ENCODE results near the gene FIS1. TPM values are rescaled to one million over a fixed set of nuclear protein-coding genes. Genes with fewer than 3 reads are reported as not detected.
"Not testable (repeated sequence)": the region's sequence is repeated elsewhere in the genome, so short reads cannot be mapped to it uniquely, and the experiment has no call there.

The FIS1 gene
- total RNA-seq, 1 donor from 2014 or later: 142 TPM

GRCh38 chr7:101200504-101200861 is 44.4 kb downstream of the FIS1 start:
- Mint-ChIP-seq H3K27ac (ENCODE audit: unreplicated experiment) (no peak overlapping the region), H3K4me3 (ENCODE audit: unreplicated experiment) (no peak overlapping the region)
- TF ChIP-seq, protein P1, sequence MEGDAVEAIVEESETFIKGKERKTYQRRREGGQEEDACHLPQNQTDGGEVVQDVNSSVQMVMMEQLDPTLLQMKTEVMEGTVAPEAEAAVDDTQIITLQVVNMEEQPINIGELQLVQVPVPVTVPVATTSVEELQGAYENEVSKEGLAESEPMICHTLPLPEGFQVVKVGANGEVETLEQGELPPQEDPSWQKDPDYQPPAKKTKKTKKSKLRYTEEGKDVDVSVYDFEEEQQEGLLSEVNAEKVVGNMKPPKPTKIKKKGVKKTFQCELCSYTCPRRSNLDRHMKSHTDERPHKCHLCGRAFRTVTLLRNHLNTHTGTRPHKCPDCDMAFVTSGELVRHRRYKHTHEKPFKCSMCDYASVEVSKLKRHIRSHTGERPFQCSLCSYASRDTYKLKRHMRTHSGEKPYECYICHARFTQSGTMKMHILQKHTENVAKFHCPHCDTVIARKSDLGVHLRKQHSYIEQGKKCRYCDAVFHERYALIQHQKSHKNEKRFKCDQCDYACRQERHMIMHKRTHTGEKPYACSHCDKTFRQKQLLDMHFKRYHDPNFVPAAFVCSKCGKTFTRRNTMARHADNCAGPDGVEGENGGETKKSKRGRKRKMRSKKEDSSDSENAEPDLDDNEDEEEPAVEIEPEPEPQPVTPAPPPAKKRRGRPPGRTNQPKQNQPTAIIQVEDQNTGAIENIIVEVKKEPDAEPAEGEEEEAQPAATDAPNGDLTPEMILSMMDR (IDR thresholded peaks at IDR 0.05): no peak

DNA sequence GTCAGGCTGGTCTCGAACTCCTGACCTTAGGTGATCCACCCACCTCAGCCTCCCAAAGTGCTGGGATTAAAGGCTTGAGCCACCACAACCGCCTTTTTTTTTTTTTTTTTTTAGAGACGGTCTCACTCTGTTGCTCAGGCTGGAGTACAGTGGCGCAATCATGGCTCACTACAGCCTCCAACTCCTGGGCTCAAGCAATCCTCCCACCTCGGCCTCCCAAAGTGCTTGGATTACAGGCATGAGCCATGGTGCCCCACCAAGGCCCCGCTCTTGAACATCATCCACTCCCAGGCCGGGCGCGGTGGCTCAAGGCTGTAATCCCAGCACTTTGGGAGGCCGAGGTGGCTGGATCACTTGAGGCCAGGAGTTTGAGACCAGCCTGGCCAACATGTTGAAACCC is 45.4 kb downstream of the FIS1 start:
- H3K4me1 Mint-ChIP-seq (ENCODE audit: unreplicated experiment); H3K4me3 Mint-ChIP-seq (ENCODE audit: unreplicated experiment); DNase-seq (ENCODE audit: extremely low spot score, unreplicated experiment); H3K27ac Mint-ChIP-seq (ENCODE audit: unreplicated experiment); H3K36me3 Mint-ChIP-seq (ENCODE audit: unreplicated experiment); H3K9me3 Mint-ChIP-seq (ENCODE audit: unreplicated experiment): not testable (repeated sequence)
- peaks cover 16% of the 10 kb centered on the region for H3K27me3 Mint-ChIP-seq (ENCODE audit: unreplicated experiment)

More at GRCh38 chr7:101200504-101200861, 44.4 kb downstream of the FIS1 start:
- Mint-ChIP-seq H3K9me3 (ENCODE audit: unreplicated experiment) (no peaks in the 10 kb centered on the region), H3K36me3 (ENCODE audit: unreplicated experiment) (no peaks in the 10 kb centered on the region), H3K27me3 (ENCODE audit: unreplicated experiment) (peaks cover 13% of the 10 kb centered on the region), H3K4me1 (ENCODE audit: unreplicated experiment) (peaks cover 3% of the 10 kb centered on the region)
- no peak for DNase-seq (ENCODE audit: extremely low spot score, unreplicated experiment)

GRCh38 chr7:101198476-101198875 is 46.4 kb downstream of the FIS1 start:
- TF ChIP-seq, protein P1 (IDR thresholded peaks at IDR 0.05): no peak
- Mint-ChIP-seq H3K27ac (ENCODE audit: unreplicated experiment) (no peak overlapping the region), H3K4me3 (ENCODE audit: unreplicated experiment) (no peak overlapping the region), H3K36me3 (ENCODE audit: unreplicated experiment) (no peaks in the 10 kb centered on the region), H3K4me1 (ENCODE audit: unreplicated experiment) (peaks cover 3% of the 10 kb centered on the region), H3K27me3 (ENCODE audit: unreplicated experiment) (peaks cover 16% of the 10 kb centered on the region), H3K9me3 (ENCODE audit: unreplicated experiment) (no peaks in the 10 kb centered on the region)
- no peak for DNase-seq (ENCODE audit: extremely low spot score, unreplicated experiment)

GRCh38 chr7:101197991-101198390 is 46.9 kb downstream of the FIS1 start:
- no peaks in the 10 kb centered on the region for H3K9me3 Mint-ChIP-seq (ENCODE audit: unreplicated experiment)
- H3K4me3 Mint-ChIP-seq (ENCODE audit: unreplicated experiment): no peak overlapping the region
- H3K4me1 Mint-ChIP-seq (ENCODE audit: unreplicated experiment): peaks cover 3% of the 10 kb centered on the region
- no peaks in the 10 kb centered on the region for H3K36me3 Mint-ChIP-seq (ENCODE audit: unreplicated experiment)
- TF ChIP-seq, protein P1 (IDR thresholded peaks at IDR 0.05): no peak
- peaks cover 16% of the 10 kb centered on the region for H3K27me3 Mint-ChIP-seq (ENCODE audit: unreplicated experiment)
- DNase-seq (ENCODE audit: extremely low spot score, unreplicated experiment): no peak
- H3K27ac Mint-ChIP-seq (ENCODE audit: unreplicated experiment): no peak overlapping the region

GRCh38 chr7:101195884-101196283 is 49.0 kb downstream of the FIS1 start:
- H3K9me3 Mint-ChIP-seq (ENCODE audit: unreplicated experiment): no peaks in the 10 kb centered on the region
- peaks cover 11% of the 10 kb centered on the region for H3K27me3 Mint-ChIP-seq (ENCODE audit: unreplicated experiment)
- DNase-seq (ENCODE audit: extremely low spot score, unreplicated experiment): no peak
- TF ChIP-seq, protein P1 (IDR thresholded peaks at IDR 0.05): no peak
- H3K27ac Mint-ChIP-seq (ENCODE audit: unreplicated experiment): no peak overlapping the region
- no peak overlapping the region for H3K4me3 Mint-ChIP-seq (ENCODE audit: unreplicated experiment)
- H3K4me1 Mint-ChIP-seq (ENCODE audit: unreplicated experiment): peaks cover 3% of the 10 kb centered on the region
- no peaks in the 10 kb centered on the region for H3K36me3 Mint-ChIP-seq (ENCODE audit: unreplicated experiment)

Other genes with a start within 250 kb of the FIS1 start
- not detected in 2 replicates for gene MUC17, start 225.0 kb downstream of the FIS1 start, total RNA-seq
- 36.5 and 42.2 TPM in 2 replicates for gene TRIM56, start 159.6 kb downstream of the FIS1 start, total RNA-seq
- 266 and 328 TPM in 2 replicates for gene SERPINE1, start 118.0 kb downstream of the FIS1 start, total RNA-seq
- 52.9 and 57.9 TPM in 2 replicates for gene AP1S1, start 90.6 kb downstream of the FIS1 start, total RNA-seq
- gene VGF, start 79.5 kb downstream of the FIS1 start, total RNA-seq: 0.16 and 0.24 TPM in 2 replicates
- 0.16 TPM in 1 of 2 replicates, not detected in the other for gene NAT16, start 64.8 kb downstream of the FIS1 start, total RNA-seq
- gene MOGAT3, start 44.0 kb downstream of the FIS1 start, total RNA-seq: not detected in 2 replicates
- gene PLOD3, start 27.5 kb downstream of the FIS1 start, total RNA-seq: 110 and 130 TPM in 2 replicates
- 64.0 and 66.9 TPM in 2 replicates for gene ZNHIT1, start 26.9 kb downstream of the FIS1 start, total RNA-seq
- 10.9 and 11.4 TPM in 2 replicates for gene CLDN15, start 7.3 kb downstream of the FIS1 start, total RNA-seq
- 25.2 and 29.3 TPM in 2 replicates for gene IFT22, start 76.7 kb upstream of the FIS1 start, total RNA-seq
- gene COL26A1, start 117.8 kb upstream of the FIS1 start, total RNA-seq: 124 and 128 TPM in 2 replicates

Data from osteocyte (in vitro differentiated cells).